HG03521 (cell line): ENCODE results near the gene GSN.
A peak's percentile ranks its signal among the peaks of the same experiment; 100 is the strongest.

Experiments
- ATAC-seq: cut with Tn5 transposase; IDR thresholded peaks from one replicate; pipeline ENCODE4 v1.9.1; 2021; ENCODE audit warnings: mild to moderate bottlenecking, moderate library complexity; ENCODE audit not compliant: unreplicated experiment

The GSN gene

GRCh38 chr9:121267689-121268597 is at the start of gene GSN:
Gene GSN (plus strand): TSS chr9:121268162. CDS start chr9:121301972, 33,810 bp downstream.
- peak; percentile 59 for ATAC-seq

GRCh38 chr9:121218357-121219027 is 49.5 kb upstream of the GSN start:
- no peak for ATAC-seq

- ATAC-seq = no peak
These were observed 48.4 kb upstream of the GSN start for GRCh38 chr9:121219530-121219929.

- ATAC-seq = no peak
These were observed 46.8 kb upstream of the GSN start for GRCh38 chr9:121220996-121221663.

GRCh38 chr9:121221664-121222055 is 46.3 kb upstream of the GSN start:
- no peak for ATAC-seq

- no peak for ATAC-seq
These were observed 45.3 kb upstream of the GSN start for GRCh38 chr9:121222524-121223171.

GRCh38 chr9:121225240-121225639 is 42.7 kb upstream of the GSN start:
- no peak for ATAC-seq

GRCh38 chr9:121226175-121226574 is 41.8 kb upstream of the GSN start:
- ATAC-seq = no peak

GRCh38 chr9:121227862-121228261 is 40.1 kb upstream of the GSN start:
- ATAC-seq = no peak

- no peak for ATAC-seq
These were observed 37.7 kb upstream of the GSN start for GRCh38 chr9:121230256-121230655.

- ATAC-seq = no peak
These were observed 35.7 kb upstream of the GSN start for GRCh38 chr9:121232251-121232650.

GRCh38 chr9:121233906-121234831 is 33.8 kb upstream of the GSN start:
- ATAC-seq = no peak

GRCh38 chr9:121234832-121235161 is 33.2 kb upstream of the GSN start:
- no peak for ATAC-seq

- no peak for ATAC-seq
These were observed 32.5 kb upstream of the GSN start for GRCh38 chr9:121235512-121235911.

- ATAC-seq = no peak
These were observed 30.0 kb upstream of the GSN start for GRCh38 chr9:121237916-121238315.

GRCh38 chr9:121239071-121239470 is 28.9 kb upstream of the GSN start:
- no peak for ATAC-seq

- ATAC-seq = no peak
These were observed 28.1 kb upstream of the GSN start for GRCh38 chr9:121239851-121240250.

- ATAC-seq = no peak
These were observed 27.4 kb upstream of the GSN start for GRCh38 chr9:121240472-121241135.

- ATAC-seq = no peak
These were observed 25.6 kb upstream of the GSN start for GRCh38 chr9:121242219-121242958.
